SK-N-MC (cell line): Measurements from ENCODE around the gene CD38.

Source experiments
- DNase-seq: peaks from one replicate; pipeline ENCODE4 v3.0.0-alpha.2; 2011; ENCODE audit warnings: low read depth, low spot score
- H3K27ac ChIP-seq: fragments of 200-600 bp; sonication (generic); 2 replicates; pipeline ENCODE4 v1.5.1; 2016; ENCODE audit warnings: mixed run types
- H3K36me3 ChIP-seq: fragments of 200-600 bp; sonication (generic); 2 replicates; pipeline ENCODE4 v1.6.1; 2017; ENCODE audit warnings: antibody characterized with exemption, low read length, mixed read lengths; ENCODE audit not compliant: insufficient read depth
- H3K4me3 ChIP-seq: fragments of 200-600 bp; sonication (generic); 2 replicates; pipeline ENCODE4 v1.5.1; 2016
- H3K9ac ChIP-seq: fragments of 200-600 bp; sonication (generic); 2 replicates; pipeline ENCODE4 v1.8.0; 2017; ENCODE audit warnings: mixed run types, mixed read lengths; ENCODE audit not compliant: insufficient read length
- H3K9me3 ChIP-seq: fragments of 200-600 bp; sonication (generic); 2 replicates; pipeline ENCODE4 v1.6.1; 2017; ENCODE audit warnings: low read depth, mild to moderate bottlenecking, antibody characterized with exemption, low read length, moderate library complexity, mixed read lengths
- EZH2 ChIP-seq: fragments of 200-600 bp; sonication (generic); IDR thresholded peaks from one replicate; pipeline ENCODE4 v1.6.1; 2017; ENCODE audit warnings: antibody characterized with exemption
- FOXP2 ChIP-seq: optimal IDR thresholded peaks from 2 replicates; pipeline ENCODE3; 2011; ENCODE audit warnings: mild to moderate bottlenecking, moderate library complexity; ENCODE audit not compliant: insufficient read depth; ENCODE audit errors: extremely low read length, control extremely low read depth
- POLR2AphosphoS5 ChIP-seq: IDR thresholded peaks from 2 replicates; pipeline ENCODE4 v1.6.1; 2012; ENCODE audit warnings: mild to moderate bottlenecking, low read depth, low read length, borderline replicate concordance

CD38 gene

GRCh38 chr4:15771216-15772058 lies 6.7 kb upstream of the CD38 start:
- no peak for DNase-seq
- H3K27ac ChIP-seq, result no peak overlapping the region
- TF ChIP-seq FOXP2, result no peak
- no peak overlapping the region for H3K4me3 ChIP-seq
- no peak overlapping the region for H3K9ac ChIP-seq
- no peaks in the 10 kb centered on the region for H3K9me3 ChIP-seq
- H3K36me3 ChIP-seq, result no peaks in the 10 kb centered on the region

- Histone ChIP-seq H3K9ac (no peak overlapping the region), H3K4me3 (no peak overlapping the region), H3K9me3 (no peaks in the 10 kb centered on the region), H3K36me3 (no peaks in the 10 kb centered on the region), H3K27ac (no peak overlapping the region)
- DNase-seq, result no peak
- TF ChIP-seq FOXP2, result no peak
- no peak for TF ChIP-seq POLR2AphosphoS5
- TF ChIP-seq EZH2, result no peak
Observed at GRCh38 chr4:15774020-15774420, 4.1 kb upstream of the CD38 start.

DNA sequence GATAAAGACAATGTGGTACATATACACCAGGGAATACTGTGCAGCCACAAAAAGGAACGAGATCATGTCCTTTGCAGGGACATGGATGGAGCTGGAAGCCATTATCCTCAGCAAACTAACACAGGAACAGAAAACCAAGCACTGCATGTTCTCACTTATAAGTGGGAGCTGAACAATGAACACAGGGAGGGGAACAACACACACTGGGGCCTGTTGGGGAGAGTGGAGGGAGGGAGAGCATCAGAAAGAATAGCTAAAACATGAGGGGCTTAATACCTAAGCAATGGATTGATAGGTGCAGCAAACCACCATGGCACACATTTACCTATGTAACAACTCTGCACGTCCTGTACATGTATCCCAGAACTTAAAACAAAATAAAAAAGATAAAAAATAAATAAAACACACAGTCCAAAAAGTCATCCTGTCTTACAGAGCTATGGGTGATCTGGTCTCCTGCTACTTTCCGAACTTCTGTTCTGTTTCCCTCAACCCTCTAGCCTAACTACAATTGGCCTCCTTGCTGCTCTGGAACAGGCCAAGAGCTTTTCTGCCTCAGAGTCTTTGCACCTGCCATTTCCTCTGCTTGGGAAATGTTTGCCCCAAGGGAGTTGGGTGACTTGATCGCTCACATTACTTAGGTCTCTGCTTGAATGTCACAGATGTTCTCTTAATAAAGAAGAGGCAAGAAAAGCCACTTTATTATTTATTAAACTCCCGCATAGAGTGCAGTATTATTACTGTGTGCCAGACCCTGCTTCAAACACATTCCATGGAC lies 1.1 kb upstream of the CD38 start:
- no peak overlapping the region for H3K4me3 ChIP-seq
- TF ChIP-seq POLR2AphosphoS5 (no peak), FOXP2 (no peak), EZH2 (no peak)
- no peak overlapping the region for H3K27ac ChIP-seq
- no peak for DNase-seq
- H3K9me3 ChIP-seq, result no peaks in the 10 kb centered on the region
- H3K36me3 ChIP-seq, result no peaks in the 10 kb centered on the region
- H3K9ac ChIP-seq, result no peak overlapping the region

GRCh38 chr4:15777697-15778288 lies 335 bp upstream of the CD38 start:
- no peak overlapping the region for H3K27ac ChIP-seq
- no peaks in the 10 kb centered on the region for H3K9me3 ChIP-seq
- H3K36me3 ChIP-seq, result no peaks in the 10 kb centered on the region
- H3K4me3 ChIP-seq, result no peak overlapping the region
- no peak for DNase-seq
- no peak overlapping the region for H3K9ac ChIP-seq
- no peak for TF ChIP-seq POLR2AphosphoS5
- no peak for TF ChIP-seq EZH2
- TF ChIP-seq FOXP2, result no peak

DNA sequence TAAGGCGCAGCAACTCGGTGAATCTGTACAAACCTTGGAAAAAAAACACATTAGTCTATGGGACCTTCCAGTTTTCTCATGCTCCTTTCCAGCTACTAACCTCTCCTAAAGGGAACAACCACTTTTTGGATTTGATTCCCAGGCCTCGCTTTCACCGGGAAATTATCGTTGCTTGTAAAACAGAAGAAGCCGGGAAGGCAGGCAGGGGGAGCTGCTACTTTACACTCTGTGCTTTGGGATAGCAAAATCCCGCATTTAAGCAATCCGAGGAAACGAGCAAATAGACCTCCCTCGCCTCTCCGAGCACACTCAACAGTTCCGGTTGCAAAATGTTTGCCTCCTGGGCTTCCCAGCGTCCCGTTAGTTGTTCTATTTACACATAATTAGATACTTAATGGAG lies 1.2 kb downstream of the CD38 start:
- peak overlapping the region; percentile 36; the same call in 1 of the 2 replicates for H3K27ac ChIP-seq
- TF ChIP-seq EZH2 (no peak), POLR2AphosphoS5 (no peak; the same call in 1 of the 2 replicates), FOXP2 (peak; percentile 28)
- peak overlapping the region; percentile 37 for H3K9ac ChIP-seq

DNA sequence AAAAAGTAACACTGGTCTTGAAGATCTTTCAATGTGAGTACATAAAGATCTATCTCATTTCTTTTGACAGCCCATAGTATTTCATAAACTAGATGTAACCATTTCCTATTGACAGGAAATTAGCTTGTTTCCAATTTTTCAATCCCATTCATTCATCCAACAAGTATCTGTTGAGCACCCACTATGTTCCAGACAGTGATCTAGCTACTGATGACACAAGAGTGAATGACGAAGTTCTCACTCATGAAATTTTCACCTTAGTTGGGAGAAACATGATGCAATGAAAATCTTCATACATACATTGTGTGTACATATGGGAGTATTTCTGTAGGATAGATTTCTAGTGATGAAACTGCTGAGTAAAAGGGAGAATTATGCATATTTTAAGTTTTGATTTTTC lies 1.7 kb downstream of the CD38 start:
- H3K9ac ChIP-seq, result no peak overlapping the region
- H3K36me3 ChIP-seq, result no peaks in the 10 kb centered on the region

More for the DNA sequence above, 1.2 kb downstream of the CD38 start:
- peak overlapping the region; percentile 74 for H3K4me3 ChIP-seq
- DNase-seq, result peak; percentile 47
- no peaks in the 10 kb centered on the region for H3K36me3 ChIP-seq
- H3K9me3 ChIP-seq, result no peaks in the 10 kb centered on the region

DNA sequence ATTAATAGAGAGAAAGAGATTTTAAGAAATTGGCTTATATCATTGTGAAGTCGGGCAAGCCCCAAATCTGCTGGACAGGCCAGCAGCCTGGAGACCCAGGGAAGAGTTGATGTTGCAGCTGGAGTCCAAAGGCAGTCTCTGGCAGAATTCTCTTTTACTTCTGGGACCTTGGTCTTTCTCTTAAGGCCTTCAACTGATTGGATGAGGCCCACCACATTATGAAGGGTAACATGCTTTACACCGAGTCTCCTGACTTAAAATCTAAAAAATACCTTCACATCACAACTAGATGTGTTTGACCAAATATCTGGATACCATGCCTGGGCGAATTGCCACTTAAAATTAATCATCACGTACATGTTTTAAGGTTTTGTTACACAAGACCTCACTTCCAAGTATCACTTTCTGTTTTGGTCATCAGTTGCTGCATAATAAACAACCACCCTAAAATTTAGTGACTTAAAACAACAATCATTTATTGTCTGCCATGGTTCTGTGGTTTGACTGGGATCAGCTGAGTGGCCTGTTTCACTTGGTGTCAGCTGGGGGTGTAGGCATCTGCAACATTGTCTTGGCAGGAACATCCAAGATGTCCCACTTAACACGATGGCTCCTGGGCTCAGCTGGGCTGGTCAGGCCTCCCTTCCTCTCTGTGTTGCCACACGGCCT lies 3.4 kb downstream of the CD38 start:
- no peak overlapping the region for H3K27ac ChIP-seq
- no peak for DNase-seq
- no peak for TF ChIP-seq POLR2AphosphoS5
- TF ChIP-seq FOXP2, result no peak
- no peak for TF ChIP-seq EZH2
- H3K9me3 ChIP-seq, result no peaks in the 10 kb centered on the region
- no peaks in the 10 kb centered on the region for H3K36me3 ChIP-seq
- H3K9ac ChIP-seq, result no peak overlapping the region
- H3K4me3 ChIP-seq, result no peak overlapping the region

More for the DNA sequence above, 1.7 kb downstream of the CD38 start:
- peak overlapping the region; percentile 74 for H3K4me3 ChIP-seq
- no peak for DNase-seq
- no peak overlapping the region for H3K27ac ChIP-seq
- TF ChIP-seq POLR2AphosphoS5 (no peak), EZH2 (no peak), FOXP2 (no peak)
- no peaks in the 10 kb centered on the region for H3K9me3 ChIP-seq

DNA sequence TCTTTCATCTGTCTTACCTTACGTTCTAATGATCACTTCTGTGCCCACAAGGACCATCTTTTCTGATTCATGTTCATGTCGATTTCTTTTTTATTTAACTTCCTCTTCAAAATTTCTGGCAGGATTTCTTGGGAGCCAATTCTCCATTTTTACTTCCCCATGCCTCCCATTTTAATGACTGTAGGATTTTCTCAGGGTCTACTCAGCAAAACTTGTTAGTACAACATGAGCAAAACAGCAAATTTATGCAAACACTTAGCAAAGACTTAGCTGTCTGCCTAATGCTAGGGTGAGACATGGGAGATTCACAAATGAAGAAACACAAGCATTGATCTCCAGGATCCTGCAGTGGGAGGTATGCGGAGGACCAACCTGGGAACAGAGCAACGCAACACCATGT lies 5.5 kb downstream of the CD38 start:
- DNase-seq, result no peak
- Histone ChIP-seq H3K36me3 (no peaks in the 10 kb centered on the region), H3K27ac (no peak overlapping the region), H3K9me3 (no peaks in the 10 kb centered on the region), H3K9ac (no peak overlapping the region), H3K4me3 (no peak overlapping the region)
- TF ChIP-seq EZH2, result no peak
- TF ChIP-seq FOXP2, result no peak
- TF ChIP-seq POLR2AphosphoS5, result no peak
